GM19238 (cell line): ENCODE data around the gene NUDT14.

Experiments
- DNase-seq: peaks from one replicate; pipeline ENCODE4 v3.0.0; 2011; ENCODE audit warnings: low spot score; ENCODE audit not compliant: insufficient read length

NUDT14 gene

DNA sequence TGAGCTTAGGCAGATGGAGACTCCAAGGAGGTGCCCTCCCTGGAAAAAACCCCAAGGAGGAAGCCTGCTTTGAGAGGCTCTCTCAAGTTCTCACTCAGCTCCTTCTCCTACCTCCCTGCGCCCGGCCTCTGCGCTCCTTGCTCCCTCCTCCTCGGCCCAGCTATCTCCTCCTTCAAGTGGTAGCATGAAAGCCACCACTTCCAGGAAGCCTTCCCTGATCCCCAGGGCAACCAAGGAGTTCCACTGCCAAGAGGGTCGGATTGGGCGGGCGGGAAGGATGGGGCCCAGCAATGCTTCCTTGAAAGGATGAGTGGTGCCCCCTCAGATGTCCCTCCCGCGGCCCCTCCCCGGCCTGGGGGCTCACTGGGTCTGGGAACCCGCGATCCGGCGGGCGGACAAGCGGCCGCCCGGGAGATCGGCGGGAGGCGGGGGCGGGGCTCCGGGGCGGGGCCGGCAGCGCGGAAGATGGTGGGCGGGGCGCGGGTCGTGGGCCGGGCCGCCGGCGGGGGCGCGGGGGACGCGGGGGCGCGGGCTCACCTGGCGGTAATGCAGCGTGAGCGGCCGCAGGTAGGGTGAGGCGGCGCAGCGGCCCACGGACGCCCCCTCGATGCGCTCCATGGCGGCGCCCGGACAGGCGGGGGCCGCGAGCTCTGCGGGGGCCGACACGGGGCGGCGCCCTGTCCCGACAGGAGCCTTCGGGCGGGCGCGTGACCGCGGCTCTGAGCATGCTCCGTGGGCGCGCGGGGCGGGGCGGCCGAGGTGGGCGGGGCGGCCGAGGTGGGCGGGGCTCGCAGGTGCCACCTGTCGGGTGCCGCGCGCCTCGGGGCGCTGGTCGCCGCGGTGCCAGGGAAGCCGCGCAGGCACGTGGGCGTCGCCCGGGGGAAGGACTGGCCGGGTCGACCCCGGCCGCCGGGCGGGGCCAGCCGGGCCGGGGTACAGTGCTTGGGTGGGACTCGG lies at the start of gene NUDT14:
NUDT14 (minus strand) TSS at position 721 of the 957 bp plus-strand sequence; CDS start at position 618, 103 bp downstream.
- peak; percentile 97 for DNase-seq

DNA sequence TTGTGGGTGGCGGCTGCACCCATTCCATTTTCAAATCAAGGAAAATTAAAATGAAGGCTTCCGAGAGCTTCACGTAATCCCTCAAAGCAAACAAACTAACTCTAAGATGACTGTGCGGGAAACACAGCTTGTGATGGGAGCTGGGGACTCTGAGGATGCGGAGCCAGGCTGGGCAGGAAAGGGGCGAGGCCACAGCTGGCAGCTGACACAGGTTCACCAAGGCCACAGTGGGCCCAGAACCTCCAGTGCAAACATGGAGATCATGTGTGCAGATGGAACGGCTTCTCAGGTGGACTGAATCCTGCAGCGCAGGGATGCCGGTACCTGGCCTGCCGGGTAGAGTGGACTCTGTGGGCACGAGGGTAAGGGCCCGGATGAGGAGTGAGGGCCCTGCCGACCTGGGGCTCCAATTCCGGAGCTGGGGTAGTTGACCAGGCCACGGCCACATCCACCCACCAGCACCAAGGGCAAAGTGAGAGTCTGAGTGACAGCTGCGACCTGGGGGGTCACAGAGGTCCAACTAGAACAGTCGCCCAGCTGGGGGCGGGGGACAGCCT lies 48.1 kb upstream of the NUDT14 start:
- no peak for DNase-seq

DNA sequence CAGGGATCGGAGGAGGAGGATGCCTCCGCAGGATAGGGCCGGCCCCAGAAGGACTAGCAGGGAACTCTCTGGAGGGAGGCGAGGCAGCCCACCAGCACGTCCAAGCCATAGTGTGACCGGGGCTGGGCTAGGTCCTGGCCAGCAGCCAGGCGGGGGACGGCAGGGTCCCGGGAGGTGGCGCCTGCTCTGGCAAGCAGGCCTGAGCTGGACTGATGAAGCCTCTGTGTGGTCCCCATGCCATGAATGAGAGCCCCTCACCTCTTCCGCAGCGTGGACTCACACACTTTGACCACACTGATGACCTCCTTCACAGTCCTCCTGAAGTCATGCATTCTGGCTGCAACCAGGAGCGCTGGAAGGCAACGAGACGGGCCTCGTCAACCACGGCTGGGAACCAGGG lies 47.5 kb upstream of the NUDT14 start:
- DNase-seq, result no peak

DNA sequence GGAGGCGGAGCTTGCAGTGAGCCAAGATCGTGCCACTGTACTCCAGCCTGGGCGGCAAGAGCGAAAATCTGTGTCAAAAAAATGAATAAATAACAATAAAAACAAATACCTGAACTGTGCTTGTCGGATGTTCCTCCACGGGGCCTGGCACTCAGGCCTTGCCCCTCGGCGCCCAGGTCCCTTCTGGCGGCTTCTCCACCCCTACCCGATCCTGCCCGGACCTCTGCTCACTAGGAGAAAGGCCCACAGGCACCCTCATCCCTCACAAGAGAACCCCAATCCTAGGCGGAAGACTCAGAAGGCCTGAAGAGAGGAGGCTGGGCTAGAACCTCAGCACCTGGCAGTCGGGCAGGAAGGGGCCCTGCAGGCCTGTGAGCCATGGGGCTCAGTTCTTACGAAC lies 46.2 kb upstream of the NUDT14 start:
- no peak for DNase-seq

DNA sequence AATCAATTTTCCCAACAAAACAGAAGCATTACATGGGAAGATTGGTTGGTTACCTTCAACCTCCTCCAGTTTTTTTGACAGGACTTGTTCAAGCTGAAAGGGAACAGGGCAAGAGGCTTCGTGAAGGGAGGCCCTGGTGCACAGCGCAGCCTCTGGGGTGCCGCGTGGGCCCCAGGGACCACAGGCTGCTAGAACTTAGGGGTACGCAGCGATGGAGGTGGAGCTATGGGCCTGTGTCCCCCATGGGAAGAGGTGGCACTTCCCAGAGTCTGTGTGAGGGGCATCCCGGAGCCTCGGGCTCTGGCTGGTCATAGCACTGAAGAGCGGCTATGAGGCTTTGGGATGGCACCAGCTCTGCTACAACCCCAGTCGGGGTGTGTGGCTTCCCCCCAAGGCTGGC lies 45.1 kb upstream of the NUDT14 start:
- no peak for DNase-seq

DNA sequence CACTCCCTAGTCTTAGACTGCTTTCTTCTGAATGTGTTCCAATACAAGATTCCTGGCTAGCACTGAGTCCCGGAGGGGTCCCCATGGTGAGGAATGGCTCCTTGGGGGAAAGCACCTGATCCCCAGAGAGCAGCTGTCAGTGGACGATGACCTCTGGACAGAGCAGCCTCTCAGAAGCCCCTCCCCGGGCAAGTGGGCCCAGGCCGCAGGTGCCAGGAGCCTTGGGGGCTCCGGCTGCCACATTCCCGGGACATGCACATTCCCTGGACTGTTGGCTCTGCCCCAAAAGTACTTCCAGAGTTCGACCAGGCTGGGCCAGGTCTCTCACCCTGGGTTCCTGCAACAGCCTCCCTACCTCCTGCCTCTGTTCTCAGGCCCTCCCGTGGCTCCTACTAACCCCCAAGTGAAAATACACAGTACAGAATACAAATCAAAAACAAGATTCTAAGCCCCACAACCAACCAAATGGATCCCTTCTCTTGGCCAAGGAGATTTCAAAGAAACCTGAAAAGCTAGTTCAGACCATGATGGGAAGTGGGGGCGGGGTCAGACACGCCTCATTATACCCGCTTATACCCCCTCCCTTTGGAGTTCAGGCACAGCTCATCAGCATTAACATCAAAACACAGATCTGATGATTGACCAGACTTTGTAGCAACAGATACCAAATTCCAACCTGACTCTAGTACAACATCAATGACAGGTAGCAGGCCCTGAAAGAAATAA lies 43.9 kb upstream of the NUDT14 start:
- DNase-seq, result no peak

DNA sequence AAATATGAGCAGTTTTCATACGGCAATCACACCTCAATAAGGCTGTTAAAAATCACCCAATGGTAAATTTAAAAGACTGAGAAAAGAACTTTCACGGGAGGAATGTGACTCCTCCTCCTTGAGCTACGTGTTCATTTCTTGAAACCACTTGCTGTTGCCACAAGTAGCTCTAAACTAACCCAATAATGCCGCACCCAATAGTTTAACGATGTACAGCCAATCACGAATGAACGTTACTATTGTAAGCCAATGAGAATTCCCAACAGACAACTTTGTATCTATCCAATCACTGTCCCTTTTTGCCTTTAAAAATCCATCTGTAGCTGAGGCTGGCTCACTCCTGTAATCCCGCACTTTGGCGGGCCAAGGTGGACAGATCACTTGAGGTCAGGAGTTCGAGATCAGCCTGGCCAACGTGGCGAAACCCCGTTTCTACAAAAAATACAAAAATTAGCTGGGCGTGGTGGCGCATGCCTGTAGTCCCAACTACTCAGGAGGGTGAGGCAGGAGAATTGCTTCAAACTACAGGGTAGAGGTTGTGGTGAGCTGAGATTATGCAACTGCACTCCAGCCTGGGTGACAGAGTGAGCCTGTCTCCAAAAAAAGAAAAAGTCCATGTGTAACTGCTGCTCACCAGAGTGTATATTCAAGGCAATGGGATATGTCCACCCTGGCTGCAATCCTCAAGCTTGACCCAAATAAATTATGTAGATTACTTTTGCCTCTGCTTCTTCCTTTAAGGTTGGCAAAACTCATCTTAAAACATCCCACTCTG lies 42.8 kb upstream of the NUDT14 start:
- DNase-seq, result no peak

DNA sequence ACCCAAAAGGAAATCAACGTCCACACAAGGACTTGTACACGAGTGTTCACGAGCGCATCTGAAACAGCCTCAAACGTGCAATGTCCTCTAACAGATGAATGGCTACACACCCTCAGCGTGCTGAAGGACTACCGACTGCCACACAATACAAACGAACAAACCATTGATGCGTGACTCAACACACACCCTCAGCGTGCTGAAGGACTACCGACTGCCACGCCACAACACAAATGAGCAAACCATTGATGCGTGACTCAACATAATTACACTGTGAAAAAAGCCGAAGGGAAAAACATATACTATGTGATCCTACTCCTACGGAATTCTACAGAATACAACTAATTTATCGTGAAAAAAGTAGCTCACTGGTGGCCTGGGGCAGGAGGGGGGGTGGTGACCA lies 42.1 kb upstream of the NUDT14 start:
- DNase-seq, result no peak

DNA sequence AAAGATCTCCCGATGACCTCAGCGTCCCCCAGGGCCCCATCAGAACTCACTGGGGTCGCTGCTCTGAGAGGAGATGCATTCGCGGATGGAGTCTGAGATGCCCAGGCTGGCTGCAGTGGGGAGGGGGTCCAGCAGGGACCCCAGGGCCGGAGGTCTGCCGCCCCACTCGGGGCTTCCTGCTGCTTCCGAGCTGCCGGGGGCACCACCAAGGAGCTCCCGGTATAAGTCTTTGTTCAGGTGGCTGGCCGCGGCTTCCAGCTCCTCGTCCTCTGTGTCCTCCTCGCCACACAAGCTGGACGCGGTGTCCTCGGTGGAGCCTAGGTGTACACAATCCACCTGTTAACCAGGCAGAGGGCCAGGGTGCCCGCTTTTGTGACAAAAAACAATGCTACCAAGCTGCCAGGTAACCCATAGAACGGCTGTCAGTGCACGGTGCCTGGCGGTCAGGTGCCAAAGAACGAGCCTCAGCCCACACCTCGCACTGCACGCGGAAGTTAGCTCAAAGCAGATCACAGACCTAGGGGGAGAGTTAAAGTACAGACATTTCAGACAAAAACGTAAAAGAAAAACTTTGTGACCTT lies 40.6 kb upstream of the NUDT14 start:
- DNase-seq, result no peak

DNA sequence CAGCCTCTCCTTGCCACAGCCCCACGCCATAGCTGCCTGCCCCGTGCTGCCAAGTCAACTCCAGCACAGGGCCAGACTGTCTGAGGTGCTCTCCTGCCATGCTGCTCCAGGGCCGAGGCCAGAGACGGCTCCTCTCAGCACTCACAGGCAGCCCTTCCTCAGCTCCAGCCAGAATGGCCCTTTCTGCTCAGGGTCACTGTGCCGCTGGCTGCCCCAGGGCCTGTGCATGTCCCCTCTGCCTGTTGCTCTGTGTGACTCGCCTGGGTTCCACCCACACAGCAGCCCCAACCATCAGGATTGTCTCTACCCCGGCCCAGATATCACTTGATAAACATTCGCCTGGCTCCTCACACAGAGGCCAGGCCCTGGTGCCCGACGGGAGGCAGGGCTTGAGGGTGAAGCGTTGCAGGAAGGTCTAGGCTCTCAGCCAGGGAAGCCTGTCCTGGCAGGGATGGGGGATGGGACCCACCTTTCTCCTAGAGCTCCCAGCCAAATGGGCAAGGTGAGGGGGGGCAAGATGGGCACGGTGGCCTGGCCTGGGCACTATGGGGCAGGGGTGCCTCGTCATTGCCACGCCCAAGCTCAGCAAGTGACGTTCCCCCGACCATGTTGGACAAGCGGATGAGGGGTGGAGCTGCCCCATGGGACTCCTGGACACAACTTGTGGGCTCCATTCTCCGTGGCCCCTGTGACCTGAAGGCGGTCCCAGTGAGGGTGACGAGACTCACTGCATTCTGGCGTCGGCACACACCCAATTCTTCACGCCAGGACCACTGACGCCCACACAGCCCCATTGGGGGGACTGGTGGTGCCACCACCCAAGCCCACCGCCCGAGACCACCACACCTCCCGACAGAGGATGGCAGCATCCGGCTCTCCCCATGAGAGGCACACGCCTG lies 39.8 kb upstream of the NUDT14 start:
- DNase-seq, result no peak

DNA sequence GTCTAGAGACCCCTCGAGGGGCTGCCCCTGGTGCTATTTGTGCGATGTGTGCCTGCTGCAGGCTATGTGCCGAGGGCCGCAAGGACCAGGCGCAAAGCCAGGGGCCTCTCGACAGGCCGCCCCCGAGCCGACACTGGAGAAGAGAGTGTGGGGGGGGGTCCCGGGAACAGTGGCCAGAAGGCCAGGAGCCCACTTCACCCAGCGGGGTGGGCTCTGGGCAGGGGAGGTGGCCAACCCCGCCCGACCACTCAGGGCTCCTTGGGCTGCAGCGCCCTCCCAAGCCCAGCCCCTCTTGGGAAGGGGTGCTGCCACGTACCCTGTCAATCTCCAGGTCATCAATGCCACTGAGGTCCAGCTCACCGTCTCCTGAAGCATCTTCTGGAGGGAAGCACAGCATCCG lies 38.6 kb upstream of the NUDT14 start:
- no peak for DNase-seq

DNA sequence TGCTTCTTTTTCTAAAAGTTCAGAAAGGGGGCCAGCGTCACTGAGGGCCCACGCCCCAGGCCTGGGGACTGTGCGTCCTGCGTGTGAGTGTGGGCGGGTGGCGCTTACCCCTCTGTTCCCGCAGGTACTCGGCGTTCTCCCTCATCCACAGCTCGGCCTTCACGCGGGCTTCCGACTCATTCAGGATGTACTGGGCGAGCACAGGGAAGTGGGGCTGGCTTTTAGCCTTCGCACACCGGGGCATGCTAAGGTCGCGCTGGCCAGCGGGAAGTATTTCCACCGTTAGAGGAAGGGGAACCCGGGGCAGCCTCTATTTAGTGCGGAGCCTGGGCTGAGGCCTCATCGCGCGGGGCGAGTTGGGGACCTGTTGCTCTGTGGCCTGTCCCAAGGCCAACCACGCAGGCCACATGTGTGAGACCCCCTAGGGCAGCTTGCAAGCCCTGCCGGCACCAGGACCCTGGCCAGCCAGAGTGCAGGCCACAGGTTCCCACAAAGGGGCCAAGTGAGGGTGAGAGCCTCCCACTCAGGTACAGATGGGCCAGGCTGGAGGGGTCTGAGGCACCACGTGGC lies 38.0 kb upstream of the NUDT14 start:
- DNase-seq, result no peak

DNA sequence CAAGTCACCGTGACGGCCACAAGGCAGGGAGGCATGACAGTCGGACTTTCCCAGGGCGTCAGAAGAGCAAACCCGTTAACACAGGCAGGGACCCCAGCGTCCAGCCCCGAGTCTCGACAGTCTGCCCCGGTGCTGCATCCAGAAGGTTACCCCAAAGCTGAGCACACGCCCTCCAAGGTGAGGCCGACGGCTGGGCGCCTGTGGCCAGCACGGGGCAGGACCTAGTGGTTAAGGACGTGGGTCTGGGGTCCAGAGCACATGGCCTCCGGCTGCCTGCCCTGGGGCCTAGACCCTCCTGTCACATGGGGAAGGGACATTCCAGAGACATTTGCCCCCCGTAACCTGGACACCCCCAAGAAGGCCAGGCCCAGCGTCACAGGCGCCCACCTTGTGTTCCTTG lies 37.5 kb upstream of the NUDT14 start:
- no peak for DNase-seq

DNA sequence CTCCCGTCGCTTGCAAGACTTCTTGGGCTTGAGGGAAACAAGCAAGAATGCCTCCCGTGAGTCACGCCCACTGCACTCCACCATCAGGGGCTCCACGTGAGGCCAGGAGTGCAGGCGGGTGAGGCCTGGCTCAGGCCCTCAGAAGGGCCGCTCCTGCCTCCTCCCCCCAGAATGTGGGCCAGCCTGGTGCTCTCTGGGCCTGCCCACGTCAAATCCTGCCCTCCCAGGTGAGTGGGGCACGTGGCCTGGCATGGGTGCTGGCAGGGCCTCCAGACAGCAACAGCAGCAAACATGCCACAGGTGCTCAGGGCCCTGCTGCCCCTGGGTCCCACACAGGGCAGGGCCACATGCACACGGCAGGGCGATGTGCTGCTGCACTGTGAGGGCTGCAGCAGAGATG lies 36.7 kb upstream of the NUDT14 start:
- DNase-seq, result no peak

DNA sequence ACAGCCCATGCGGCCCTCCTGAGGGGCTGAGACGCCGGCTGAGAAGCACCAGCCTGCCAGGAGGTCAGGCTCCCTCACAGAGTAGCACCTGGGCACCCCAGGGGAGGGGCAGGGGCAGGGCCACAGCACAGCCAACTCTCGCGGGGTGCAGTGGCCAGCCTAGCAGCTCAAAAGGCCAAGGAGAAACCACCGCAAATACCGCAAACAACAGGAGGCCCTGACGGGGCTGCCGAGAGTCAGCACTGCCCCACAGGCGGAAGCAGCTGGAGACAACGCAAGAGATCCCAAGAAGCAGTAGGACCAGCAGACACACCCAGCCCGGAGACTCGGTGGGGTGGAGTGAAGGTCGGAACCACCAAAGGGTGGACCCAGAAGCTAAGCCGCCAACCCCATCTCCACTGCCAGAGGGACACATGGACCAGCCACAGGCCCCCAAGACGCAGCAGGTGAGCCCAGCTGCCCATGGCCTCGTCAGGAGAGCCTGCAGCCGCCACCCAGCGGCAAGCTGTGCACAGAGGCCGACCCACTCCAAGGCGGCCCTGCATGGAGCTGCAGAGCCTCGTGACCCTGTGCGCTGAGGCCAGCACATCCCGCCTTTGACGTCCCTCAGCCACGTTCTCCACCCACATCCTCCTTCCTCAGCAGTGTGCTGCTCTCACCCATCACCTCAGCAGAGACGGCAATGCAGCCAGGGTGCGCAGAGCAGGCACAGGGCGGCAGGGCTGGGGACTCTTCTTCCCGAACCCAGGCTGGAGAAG lies 35.6 kb upstream of the NUDT14 start:
- DNase-seq, result no peak

DNA sequence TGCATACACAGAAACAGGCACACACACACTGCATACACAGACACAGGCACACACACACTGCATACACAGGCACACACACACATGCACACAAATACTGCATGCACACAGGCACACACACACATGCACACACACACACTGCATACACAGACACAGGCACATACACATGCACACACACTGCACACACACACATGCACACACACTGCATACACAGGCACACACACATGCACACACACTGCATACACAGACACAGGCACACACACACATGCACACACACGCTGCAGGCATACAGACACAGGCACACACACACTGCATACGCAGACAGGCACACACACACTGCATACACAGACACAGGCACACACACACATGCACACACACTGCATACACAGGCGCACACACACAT lies 34.5 kb upstream of the NUDT14 start:
- no peak for DNase-seq

DNA sequence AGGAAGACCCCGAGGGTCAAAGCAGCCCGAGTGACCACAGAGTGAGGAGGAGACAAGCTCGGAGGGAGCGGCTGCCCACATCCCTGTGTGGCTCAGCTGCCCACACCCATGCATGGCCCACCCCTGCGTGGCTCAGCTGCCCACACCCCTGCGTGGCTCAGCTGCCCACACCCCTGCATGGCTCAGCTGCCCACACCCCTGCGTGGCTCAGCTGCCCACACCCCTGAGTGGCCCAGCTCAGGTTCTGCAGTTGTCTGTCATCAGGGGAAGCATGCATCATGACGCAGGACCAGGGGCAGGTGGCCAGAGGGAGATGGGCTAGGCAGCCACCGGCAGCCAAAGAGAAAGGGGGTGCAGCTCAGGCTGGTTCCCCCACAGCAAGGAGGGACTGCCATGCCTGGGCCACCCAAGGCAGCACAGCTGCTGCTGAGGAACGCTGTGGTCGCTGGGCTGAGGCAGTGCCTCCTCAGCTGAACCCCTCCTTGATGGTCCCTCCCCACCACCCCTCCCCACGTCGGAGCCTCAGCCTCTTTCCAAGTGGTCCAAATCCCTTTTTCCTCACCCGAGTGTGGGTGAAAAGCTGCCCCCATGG lies 33.3 kb upstream of the NUDT14 start:
- DNase-seq, result no peak

DNA sequence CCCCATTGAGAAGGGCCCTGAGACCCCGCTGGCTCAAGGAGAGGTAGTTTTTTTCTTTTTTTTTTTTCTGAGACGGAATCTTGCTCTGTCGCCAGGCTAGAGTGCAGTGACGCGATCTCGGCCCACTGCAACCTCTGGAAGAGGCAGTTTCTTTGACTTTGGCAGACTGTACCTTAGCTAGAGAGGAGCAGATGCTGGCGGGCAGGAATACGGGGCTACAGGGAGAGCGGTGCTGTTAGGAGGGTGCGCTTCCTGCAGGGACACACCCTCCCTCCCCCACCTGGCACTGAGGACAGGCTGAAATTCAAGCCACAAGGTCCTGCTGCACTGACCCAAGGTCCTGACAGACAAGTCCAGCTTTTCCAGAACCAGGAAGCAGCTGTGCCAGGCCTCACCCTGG lies 32.2 kb upstream of the NUDT14 start:
- no peak for DNase-seq
